KG1 (cell line): ENCODE measurements around the gene ARHGDIG.
"Not testable (repeated sequence)": the region's sequence is repeated elsewhere in the genome, so short reads cannot be mapped to it uniquely, and the experiment has no call there.

Source experiments
- DNase-seq: peaks from one replicate; lab custom pipeline; 2025; lab: John Stamatoyannopoulos, UW

Gene ARHGDIG

GRCh38 chr16:330741-331140, 50.4 kb downstream of the ARHGDIG start:
- DNase-seq, result no peak

- not testable (repeated sequence) for DNase-seq
Observed at GRCh38 chr16:331181-331814, 50.9 kb downstream of the ARHGDIG start.
